Endothelial cell of umbilical vein (primary cell): ENCODE measurements around the gene EPAS1.

Experiments
- CTCF ChIP-seq, 2 donors: IDR thresholded peaks; 1 replicate in 1 of 2; 2 replicates in 1 of 2; pipeline ENCODE4 v1.5.1; 2011; ENCODE audit warnings: low read length in 2 of 2, mild to moderate bottlenecking in 2 of 2, moderate library complexity in 2 of 2, control low read depth in 1 of 2, inconsistent platforms in 1 of 2, low read depth in 1 of 2; ENCODE audit not compliant: insufficient read depth in 1 of 2; ENCODE audit errors: extremely low read depth in 1 of 2
- EZH2 ChIP-seq: IDR thresholded peaks from 2 replicates; pipeline ENCODE4 v1.6.1; 2012; ENCODE audit warnings: borderline replicate concordance, low read depth, mild to moderate bottlenecking, moderate library complexity, low read length, inconsistent platforms; ENCODE audit not compliant: severe bottlenecking
- FOS ChIP-seq: IDR thresholded peaks from 2 replicates; pipeline ENCODE4 v1.6.1; 2011; ENCODE audit warnings: mild to moderate bottlenecking, low read length, moderate library complexity, borderline replicate concordance; ENCODE audit not compliant: insufficient read depth
- GATA2 ChIP-seq: IDR thresholded peaks from 2 replicates; pipeline ENCODE4 v1.7.0; 2011; ENCODE audit warnings: low read depth, mild to moderate bottlenecking, moderate library complexity, mixed read lengths, low read length; ENCODE audit not compliant: insufficient read length, insufficient read depth
- JUN ChIP-seq: IDR thresholded peaks from 2 replicates; pipeline ENCODE4 v1.6.1; 2011; ENCODE audit warnings: borderline replicate concordance, low read depth; ENCODE audit not compliant: insufficient read length, insufficient read depth
- MAX ChIP-seq: IDR thresholded peaks from 2 replicates; pipeline ENCODE4 v1.6.1; 2011; ENCODE audit not compliant: insufficient read depth, insufficient read length
- MYC ChIP-seq: IDR thresholded peaks from one replicate; pipeline ENCODE4 v1.6.1; 2011; ENCODE audit warnings: mild to moderate bottlenecking, low read depth, low read length
- POLR2A ChIP-seq: IDR thresholded peaks from 2 replicates; pipeline ENCODE4 v1.6.1; 2012; ENCODE audit warnings: low read depth, mild to moderate bottlenecking, control low read depth, low read length
- POLR2AphosphoS5 ChIP-seq: IDR thresholded peaks from 2 replicates; pipeline ENCODE4 v1.6.1; 2012; ENCODE audit warnings: low read depth, mild to moderate bottlenecking, control low read depth, low read length, moderate library complexity; ENCODE audit not compliant: insufficient read depth

- TF ChIP-seq CTCF (IDR thresholded peaks at IDR 0.05; ENCODE audit: extremely low read depth in 1 of 2, insufficient read depth in 1 of 2, low read depth in 1 of 2, low read length in 2 of 2) (peak; percentile 10 to 50), POLR2AphosphoS5 (no peak), POLR2A (no peak), EZH2 (no peak), FOS (no peak), MAX (no peak), GATA2 (no peak), MYC (no peak), JUN (no peak)
Measured at GRCh38 chr2:46294176-46294836, 2.9 kb upstream of the EPAS1 start.
